ENCODE measurements around the gene LDLRAD2.

DNA sequence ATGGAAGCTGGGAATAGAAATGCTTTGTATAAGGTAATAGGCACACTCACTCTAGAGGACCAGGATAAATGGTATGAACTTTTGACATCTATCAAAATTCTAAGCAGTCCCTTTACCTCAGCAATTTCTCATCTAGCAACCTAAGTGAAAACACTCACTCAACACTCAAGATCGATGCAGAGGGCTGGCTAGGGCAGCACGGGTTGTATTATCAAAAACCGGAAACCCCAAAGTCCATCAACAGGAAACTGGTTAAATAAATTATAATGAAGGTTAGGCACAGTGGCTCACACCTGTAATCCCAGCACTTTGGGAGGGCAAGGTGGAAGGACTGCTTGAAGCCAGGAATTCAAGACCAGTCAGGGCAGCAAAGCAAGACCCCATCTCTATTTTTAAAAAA, 38.5 kb upstream of the LDLRAD2 start:
- no peak for TF ChIP-seq POLR2A (IDR thresholded peaks at IDR 0.05; ENCODE audit: low read depth, low read length)
- TF ChIP-seq FOS (IDR thresholded peaks at IDR 0.05; ENCODE audit: low read depth, low read length), result no peak
- TF ChIP-seq, protein P1, sequence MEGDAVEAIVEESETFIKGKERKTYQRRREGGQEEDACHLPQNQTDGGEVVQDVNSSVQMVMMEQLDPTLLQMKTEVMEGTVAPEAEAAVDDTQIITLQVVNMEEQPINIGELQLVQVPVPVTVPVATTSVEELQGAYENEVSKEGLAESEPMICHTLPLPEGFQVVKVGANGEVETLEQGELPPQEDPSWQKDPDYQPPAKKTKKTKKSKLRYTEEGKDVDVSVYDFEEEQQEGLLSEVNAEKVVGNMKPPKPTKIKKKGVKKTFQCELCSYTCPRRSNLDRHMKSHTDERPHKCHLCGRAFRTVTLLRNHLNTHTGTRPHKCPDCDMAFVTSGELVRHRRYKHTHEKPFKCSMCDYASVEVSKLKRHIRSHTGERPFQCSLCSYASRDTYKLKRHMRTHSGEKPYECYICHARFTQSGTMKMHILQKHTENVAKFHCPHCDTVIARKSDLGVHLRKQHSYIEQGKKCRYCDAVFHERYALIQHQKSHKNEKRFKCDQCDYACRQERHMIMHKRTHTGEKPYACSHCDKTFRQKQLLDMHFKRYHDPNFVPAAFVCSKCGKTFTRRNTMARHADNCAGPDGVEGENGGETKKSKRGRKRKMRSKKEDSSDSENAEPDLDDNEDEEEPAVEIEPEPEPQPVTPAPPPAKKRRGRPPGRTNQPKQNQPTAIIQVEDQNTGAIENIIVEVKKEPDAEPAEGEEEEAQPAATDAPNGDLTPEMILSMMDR (conservative IDR thresholded peaks at IDR 0.05; ENCODE audit: low read depth, low read length), result no peak

Measured in IMR-90 (cell line).